Measurements from ENCODE around the gene POMGNT2.
A peak's percentile ranks its signal among the peaks of the same experiment; 100 is the strongest.

POMGNT2 gene
- long read RNA-seq, donor 1, transcript POMGNT2-201 (2 exons, 2,544 nt) = major isoform, 14 of 15 reads
- long read RNA-seq, donor 1, partial matches to known transcripts = 0 of 15 reads
- long read RNA-seq, donor 1, other reads (novel, unspliced or antisense) = 0 of 15 reads
- long read RNA-seq, donor 2, transcript POMGNT2-201 (2 exons, 2,544 nt) = major isoform, 8 of 9 reads
- long read RNA-seq, donor 2, partial matches to known transcripts = 0 of 9 reads
- long read RNA-seq, donor 2, other reads (novel, unspliced or antisense) = 0 of 9 reads
- long read RNA-seq, donor 3, transcript POMGNT2-201 (2 exons, 2,544 nt) = major isoform, 6 of 6 reads
- long read RNA-seq, donor 3, partial matches to known transcripts = 0 of 6 reads
- long read RNA-seq, donor 3, other reads (novel, unspliced or antisense) = 0 of 6 reads
- long read RNA-seq, donor 4, transcript POMGNT2-201 (2 exons, 2,544 nt) = major isoform, 8 of 8 reads
- long read RNA-seq, donor 4, partial matches to known transcripts = 0 of 8 reads
- long read RNA-seq, donor 4, other reads (novel, unspliced or antisense) = 0 of 8 reads
- long read RNA-seq, donor 5, transcript POMGNT2-201 (2 exons, 2,544 nt) = major isoform, 14 of 15 reads
- long read RNA-seq, donor 5, partial matches to known transcripts = 0 of 15 reads
- long read RNA-seq, donor 5, other reads (novel, unspliced or antisense) = 0 of 15 reads
- long read RNA-seq, donor 6, transcript POMGNT2-201 (2 exons, 2,544 nt) = major isoform, 12 of 28 reads
- long read RNA-seq, donor 6, partial matches to known transcripts = 16 of 28 reads
- long read RNA-seq, donor 6, other reads (novel, unspliced or antisense) = 0 of 28 reads
- long read RNA-seq, donor 7, transcript POMGNT2-201 (2 exons, 2,544 nt) = major isoform, 19 of 39 reads
- long read RNA-seq, donor 7, partial matches to known transcripts = 20 of 39 reads
- long read RNA-seq, donor 7, other reads (novel, unspliced or antisense) = 0 of 39 reads
- long read RNA-seq, donor 8, transcript POMGNT2-201 (2 exons, 2,544 nt) = major isoform, 5 of 5 reads
- long read RNA-seq, donor 8, partial matches to known transcripts = 0 of 5 reads
- long read RNA-seq, donor 8, other reads (novel, unspliced or antisense) = 0 of 5 reads

DNA sequence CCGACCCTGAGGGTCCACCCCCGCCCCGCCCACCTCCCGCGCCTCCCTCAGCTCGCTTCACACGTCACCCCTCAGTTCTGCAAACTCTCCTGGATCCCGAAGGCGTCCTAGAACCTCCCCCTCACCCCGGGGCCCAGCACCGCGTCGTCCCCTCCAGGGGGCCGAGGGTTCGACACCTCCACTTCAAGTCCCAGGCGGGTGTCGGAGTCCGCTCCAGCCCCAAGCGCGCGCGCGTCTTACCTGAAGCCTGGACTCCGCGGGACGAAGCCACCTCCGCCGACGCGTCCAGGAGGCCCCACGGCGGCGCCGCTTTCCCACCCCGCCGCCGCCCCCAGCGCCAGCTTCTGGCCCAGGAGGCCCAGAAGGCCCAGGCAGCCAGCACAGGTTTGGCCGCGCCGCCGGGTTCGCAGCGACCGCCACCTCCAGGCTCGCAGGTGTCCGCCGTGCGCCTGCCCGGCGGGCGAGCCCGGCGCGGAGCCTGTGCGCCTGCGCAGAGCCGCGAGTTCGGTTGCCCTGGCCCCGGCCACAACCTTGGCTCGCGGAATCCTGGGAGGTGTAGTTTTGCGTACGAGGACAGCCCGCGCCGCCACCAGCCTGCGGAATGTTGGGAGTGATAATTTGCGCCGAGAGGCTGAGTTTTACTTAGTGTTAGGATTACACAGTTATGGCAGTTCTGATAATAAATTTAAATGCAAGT lies at the start of gene POMGNT2:
POMGNT2 (minus strand) TSS at position 484 of the 697 bp plus-strand sequence. CDS start 24,648 bp downstream, outside the sequence.
- peak; percentile 85 for DNase-seq

DNA sequence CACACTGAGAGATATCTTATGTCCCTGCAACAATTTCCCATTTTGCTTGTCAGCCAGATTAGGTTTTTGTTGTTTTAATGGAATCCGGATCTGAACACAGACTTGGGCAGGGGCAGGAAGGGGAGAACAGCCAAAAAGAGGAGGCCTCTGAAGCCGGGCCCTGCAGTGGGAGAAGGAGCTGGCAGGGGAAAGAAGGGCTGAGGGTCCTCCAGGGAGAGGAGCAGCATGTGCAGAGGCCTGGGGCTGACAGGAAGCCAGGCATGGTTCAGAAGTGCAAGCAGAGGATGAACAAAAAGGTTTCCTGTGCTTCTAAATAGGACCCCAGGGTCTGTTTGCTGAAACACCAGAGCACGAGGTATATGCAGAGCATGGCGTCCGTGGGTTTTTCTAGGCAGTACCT lies 49.1 kb upstream of the POMGNT2 start:
- DNase-seq = no peak

DNA sequence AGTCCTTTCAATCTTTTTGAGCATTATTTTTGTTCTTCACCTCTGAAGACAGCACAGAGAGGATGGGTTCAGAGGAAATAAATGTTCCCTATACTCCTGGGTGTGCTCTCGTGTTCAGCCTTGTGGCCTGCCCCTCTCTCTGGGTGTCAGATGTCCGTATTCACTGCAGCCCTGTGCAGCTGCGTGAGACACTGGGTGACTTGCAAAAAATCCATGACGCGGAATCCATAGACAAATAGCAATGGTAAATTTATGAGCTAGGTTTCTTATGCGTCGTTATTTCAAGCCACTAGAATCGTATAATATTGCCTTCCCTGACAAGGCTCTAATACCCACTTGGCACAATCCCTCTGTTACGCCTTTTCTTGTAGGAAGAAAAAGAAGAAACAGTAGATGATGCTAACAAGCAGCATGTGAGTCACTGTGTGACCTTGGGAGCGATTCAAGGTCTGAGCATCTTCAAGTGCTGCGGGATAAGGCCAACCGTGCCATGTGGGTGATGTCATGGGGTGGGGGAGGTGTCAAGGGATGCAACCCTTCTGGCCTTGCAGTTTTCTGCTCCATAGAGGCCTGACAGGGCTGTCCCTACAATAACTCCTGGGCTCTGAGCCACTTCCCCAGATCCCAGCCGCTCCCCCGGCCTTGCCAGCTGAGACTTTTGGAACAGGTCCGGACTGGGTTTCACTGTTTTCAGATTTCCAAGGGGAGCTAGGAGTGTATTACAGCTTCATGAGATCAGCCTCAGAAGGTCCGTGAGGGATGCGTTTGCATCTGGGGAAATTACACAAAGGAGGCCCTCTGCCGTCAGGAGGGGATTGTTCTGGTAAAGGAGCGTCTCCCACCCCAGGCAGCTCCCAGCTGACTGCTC lies 47.6 kb upstream of the POMGNT2 start:
- peak; percentile 37 for DNase-seq

DNA sequence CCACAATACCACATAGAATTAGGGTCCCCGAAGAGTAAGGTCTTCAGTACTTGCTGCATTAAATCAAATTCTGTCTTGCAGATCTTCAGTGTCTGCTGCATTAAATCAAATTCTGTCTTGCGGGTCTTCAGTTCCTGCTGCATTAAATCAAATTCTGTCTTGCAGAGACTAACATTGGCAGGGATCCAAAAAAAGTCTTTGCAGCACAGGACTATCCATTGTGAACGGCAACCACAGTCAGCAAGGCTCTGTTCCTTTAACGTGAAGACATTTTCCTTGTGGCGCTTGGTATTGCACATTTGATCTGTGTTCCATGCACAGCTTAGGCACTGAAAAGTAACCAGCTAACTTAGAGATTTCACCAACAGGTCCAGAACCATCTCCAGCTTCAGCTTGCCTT lies 46.8 kb upstream of the POMGNT2 start:
- peak; percentile 46 for DNase-seq

DNA sequence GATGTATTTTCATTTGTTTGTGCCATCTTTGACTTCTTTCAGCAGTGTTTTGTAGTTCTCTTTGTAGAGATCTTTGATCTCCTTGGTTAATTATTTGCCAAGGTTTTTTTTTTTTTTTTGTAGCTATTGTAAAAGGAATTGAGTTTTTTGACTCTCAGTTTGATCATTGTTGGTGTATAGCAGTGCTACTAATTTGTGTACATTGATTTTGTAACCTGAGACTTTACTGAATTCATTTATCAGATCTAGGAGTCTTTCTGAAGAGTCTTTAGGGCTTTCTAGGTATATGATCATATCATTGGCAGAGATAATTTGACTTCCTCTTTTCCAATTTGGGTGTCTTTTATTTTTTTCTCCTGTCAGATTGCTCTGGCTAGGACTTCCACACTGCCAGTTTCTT lies 42.2 kb upstream of the POMGNT2 start:
- no peak for DNase-seq

DNA sequence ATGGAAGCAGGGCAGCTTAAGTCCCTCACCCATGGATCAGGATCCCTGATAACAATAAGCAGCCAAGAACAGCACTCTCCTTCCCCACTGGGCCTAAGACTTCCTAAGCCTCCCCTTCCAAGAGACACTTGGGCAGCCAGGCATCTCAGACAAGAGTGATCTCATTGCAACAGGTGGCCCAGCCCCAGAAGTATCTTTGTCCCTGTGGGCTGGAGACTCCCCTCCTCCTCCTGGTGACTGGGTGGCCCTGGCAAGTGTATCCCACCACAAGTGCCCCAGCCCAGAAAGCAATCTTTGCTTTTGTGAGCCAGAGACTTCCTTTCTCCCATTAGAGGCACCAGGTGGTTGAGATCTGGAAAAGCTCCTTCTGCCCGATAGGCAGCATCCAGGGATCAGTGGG lies 40.7 kb upstream of the POMGNT2 start:
- DNase-seq = no peak

DNA sequence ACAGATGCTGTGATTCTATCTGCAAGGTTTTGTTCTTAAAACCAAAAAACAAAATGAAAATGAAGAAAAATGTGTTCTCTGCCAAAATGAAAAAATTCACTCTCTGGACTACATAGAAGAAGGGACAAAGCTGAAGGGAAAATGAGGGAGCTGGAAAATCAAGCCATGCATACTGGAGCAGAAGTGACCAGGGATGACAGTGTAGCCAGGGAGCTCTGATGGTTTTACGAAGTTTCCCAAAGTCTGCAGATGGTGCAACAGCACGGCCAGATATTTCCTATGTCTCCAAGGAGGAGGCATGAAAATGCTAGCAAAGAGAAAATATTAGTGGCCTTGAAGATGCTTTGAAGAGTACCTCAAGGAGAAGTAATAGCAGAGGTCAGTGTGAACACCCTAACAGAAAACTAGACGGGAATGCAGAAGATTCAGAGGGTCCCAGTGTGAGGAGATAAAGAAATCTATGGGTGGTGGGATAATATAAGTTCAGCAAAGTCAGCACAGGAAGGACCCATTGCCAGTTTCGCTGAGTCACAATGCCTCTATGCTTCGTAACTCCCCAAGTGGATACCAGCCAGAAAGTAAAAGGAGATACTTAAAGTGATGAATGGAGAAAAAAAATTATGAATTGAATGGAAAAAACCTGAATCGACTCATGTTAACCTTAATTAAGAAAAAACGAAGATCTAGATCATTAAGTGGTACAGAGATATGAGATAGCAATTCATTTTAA lies 39.0 kb upstream of the POMGNT2 start:
- no peak for DNase-seq

DNA sequence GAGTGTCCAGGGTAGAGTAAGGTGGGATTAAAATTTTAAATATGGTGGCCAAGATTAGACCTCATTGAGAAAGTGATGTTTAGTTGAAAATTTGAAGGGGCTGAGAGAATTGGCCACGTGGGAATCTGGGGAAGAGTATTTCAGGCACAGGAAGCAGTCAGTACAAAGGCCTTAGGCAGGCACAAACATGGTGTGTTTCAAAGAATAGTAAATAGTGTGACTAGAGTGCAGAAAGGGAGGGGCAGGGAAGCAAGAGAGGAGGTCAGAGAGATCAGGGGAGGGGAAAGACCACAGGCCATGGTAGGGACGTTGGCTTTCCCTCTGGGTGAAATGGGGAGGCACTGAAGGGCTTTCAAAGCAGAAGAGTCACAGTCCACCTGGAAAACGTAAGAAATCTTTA lies 36.6 kb upstream of the POMGNT2 start:
- no peak for DNase-seq

DNA sequence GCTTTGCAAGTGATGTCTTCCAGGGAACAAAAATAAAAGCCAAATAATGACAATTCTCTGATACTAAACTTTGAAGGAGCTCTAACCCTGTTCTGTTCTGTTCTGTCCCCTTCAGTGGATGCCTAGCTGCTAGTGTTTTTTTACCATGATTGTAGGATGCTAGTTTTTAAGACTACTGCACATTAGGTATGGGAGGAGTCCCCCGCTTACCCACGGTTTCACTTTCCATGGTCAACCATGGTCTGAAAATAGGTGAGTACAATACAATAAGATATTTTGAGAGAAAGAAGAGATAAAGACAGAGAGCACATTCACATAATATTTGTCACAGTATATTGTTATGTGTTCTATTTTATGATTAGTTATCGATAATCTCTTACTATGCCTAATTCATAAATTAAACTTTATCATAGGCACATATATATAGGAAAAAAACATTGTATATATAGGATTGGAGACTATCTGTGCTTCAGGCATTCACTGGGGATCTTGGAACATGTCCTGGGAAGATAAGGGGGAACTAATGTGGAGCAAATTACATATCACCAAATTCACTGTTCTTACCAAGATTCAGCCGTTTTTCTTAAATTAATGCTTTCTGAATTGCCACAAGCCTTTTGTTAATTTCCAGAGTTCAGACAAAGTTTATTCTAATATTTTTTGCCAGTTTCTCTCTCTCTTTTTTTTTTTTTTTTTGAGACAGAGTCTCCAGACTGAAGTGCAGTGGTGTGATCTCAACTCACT lies 32.8 kb upstream of the POMGNT2 start:
- DNase-seq = no peak

DNA sequence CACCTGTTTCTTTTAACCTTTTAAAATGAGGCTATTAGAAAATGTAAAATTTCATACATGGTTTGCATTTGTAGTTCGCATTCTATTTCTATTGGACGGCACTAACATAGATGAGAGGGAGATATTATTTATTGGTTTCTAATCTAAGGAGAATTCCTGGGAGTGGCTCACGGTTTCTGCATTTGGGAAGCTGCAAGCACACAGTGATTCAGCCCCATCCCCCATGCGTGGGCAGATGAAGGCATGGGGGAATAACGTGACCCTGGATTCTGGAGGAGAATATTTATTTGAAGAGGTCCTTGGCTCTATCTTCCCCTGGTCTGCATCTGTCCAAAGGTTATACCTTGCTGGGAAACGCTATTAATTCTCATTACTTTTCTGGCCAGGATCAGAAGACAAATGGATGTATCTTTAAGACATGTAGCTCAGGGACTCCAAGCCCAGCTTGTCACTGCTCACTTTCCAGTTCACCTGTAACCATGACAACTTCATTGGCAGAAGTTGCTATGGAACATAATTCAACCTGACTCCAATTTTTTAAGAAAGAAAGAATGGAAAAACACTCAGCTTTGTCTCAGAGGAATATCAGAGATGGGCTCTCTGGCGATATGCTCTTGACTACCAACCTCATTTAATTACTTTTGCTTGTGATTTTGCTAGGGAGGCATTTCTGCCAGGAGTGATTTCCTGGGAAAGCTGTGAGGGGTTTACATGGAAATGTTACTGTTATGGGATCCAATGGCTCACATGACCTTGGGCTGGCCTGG lies 27.2 kb upstream of the POMGNT2 start:
- DNase-seq = no peak

DNA sequence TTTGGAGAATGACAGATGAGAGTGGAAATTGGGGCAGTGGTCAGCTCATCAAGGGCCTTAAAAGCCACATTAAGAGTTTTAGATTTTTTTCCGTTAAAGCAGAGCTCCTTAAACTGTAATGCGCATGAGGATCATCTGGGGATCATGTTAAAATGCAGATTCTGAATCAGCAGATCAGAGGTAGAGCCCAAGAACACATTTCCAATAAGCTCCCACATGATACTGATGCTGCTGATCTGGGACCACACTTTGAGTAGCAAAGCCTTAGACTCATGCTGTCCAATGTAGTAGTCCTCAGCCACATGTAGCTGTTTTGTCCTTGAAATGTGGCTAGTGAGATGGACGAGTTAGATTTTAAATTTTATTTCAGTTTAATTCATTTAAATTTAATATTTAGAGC lies 26.3 kb upstream of the POMGNT2 start:
- DNase-seq = no peak

DNA sequence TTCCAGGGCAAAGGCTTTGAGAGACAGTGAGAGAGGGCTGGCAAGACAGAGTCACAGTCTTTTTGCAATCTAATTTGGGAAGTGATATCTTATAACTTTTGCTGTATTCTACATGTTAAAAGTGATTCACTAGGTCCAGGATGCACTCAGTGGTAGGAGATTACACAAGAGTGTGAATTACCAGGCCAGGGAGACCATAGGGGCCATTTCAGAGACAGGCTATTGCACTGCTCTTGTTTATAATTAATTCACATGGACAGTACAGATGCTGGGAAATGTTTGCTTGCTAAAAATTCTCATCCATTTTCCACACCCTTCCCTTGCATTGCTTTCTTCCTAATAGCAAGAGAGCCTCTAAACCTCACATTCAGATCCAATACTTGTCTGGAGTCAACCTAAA lies 22.6 kb upstream of the POMGNT2 start:
- DNase-seq = no peak

DNA sequence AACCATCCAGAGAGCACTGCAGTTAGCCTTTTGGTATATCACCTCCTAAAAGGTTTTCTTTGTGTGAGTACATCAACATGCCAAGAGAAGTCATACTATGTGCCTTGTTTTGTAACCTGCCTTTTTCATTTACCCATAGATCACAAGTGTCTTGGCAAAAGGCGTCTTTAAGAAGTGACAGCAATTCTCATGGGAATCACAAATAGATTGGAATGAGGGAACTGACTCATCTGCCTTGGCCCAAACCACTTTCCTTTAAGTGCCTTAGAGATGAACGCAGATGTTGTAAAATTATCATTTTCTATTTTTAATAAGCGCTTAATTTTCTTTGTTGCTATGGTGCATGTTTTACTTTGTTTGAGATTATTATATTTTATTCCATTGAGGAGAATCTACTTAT lies 20.7 kb upstream of the POMGNT2 start:
- DNase-seq = no peak

DNA sequence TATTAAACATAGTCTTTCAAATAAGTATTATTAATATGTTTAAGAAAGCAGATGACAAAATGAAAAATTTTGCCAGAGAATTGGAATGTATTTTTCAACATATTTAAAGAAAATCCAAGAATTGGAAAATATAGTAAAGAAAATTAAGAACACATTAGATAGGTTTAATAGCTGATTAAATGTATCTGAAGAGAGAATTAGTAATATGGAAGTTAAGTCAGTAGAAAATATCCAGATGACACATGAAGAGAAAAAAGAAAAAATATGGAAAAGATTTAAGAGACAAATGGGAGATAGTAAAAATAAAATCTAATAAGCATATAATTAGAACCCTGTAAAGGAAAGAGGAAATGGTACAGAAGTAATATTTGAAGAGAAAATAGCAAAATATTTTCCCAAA lies 18.0 kb upstream of the POMGNT2 start:
- DNase-seq = no peak

DNA sequence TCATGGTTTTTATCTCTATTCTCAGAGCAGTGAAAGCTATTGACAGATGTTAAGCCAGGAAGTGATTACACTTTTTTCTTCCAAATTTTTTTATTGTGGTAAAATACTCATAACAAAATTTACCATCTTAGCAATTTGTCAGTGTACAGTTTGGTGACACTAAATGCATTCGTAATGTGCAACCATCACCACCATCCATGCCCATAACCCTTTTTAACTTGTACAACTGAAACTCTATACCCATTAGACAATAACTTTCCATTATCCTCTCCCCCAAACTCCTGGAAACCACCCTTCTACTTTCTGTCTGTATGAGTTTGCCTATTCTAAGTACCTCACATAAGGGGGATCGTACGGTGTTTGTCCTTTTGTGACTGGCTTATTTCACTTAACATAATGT lies 15.1 kb upstream of the POMGNT2 start:
- DNase-seq = no peak

DNA sequence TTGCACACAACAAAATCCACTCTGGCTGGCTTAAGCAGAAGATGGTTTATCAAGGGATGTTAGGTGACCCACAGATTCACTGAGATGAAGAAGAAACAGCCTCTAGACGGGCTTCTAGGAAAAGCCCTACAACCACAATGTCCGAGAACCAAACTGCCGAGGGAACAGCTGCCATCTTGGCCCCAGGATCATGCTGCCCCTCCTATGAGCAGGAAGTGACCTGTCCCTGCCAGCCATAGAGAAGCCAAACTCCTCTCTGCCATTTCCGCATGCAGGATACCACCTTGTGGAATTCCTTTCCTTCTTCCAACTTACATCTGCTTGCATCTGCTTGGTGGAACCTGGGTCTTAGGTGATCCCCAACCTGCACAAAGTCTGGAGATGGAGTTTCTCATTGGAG lies 11.4 kb upstream of the POMGNT2 start:
- DNase-seq = no peak

DNA sequence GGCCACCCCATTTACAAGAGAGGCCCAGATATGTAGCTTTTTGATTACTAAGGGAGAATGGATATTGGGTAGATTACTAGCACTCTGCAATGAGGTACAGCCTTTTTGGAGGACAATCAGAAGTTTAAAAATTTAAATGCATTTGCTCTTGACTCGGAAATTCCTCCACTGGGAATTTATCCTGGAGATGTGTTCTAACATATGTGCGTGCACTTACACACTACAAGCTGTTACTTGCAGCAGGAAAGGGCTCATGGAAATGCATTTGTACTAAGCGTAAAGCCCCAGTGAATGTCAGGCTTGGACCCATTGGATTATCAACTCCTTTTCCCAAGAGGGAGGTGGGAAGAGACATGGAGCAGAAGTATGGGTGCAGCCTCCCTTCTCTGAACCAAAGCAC lies 7.8 kb upstream of the POMGNT2 start:
- no peak for DNase-seq

DNA sequence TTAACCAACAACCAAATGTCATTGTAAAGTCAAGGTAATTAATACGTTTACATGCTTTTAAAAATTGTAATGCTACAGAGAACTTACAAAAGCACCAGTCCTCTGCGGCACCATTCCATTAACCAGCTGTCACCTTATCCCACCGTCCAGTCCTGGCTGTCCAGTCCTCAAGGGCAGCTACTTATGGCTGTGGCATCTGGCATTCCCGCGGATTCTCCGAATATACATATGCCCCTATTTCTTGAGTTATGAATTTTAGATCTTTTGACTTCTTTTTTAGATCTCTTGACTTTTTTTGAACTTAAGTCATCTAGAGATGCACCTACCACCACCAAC lies 382 bp upstream of the POMGNT2 start:
- no peak for DNase-seq
